Measurements from ENCODE around the gene SCYGR2.

DNA sequence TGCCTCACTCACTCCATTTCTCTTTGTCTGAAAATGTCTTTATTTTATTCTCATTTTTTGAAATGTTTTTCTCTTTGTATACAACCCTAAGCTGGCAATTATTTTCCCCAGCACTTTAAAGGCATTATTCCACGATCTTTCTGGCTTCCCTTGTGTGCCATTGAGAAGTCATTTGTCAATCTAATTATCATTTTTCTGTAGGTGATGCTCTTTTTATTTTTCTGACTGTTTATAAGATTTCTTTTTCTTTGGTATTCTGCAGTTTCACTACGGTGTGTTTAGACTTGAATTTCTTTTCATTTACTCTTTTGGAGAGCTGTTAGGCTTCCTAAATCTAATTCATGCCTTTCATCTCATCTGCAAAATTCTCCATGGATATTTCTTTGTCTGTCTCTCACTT is 26.7 kb downstream of the SCYGR2 start:
- TF ChIP-seq, protein P1, sequence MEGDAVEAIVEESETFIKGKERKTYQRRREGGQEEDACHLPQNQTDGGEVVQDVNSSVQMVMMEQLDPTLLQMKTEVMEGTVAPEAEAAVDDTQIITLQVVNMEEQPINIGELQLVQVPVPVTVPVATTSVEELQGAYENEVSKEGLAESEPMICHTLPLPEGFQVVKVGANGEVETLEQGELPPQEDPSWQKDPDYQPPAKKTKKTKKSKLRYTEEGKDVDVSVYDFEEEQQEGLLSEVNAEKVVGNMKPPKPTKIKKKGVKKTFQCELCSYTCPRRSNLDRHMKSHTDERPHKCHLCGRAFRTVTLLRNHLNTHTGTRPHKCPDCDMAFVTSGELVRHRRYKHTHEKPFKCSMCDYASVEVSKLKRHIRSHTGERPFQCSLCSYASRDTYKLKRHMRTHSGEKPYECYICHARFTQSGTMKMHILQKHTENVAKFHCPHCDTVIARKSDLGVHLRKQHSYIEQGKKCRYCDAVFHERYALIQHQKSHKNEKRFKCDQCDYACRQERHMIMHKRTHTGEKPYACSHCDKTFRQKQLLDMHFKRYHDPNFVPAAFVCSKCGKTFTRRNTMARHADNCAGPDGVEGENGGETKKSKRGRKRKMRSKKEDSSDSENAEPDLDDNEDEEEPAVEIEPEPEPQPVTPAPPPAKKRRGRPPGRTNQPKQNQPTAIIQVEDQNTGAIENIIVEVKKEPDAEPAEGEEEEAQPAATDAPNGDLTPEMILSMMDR (IDR thresholded peaks at IDR 0.05) = no peak
- TF ChIP-seq EP300 (IDR thresholded peaks at IDR 0.05) (no peak), POLR2A (IDR thresholded peaks at IDR 0.05) (no peak)

Measured in gastroesophageal sphincter (tissue), 3 donors.